Measurements from ENCODE around the gene NREP. TPM values are rescaled to one million over a fixed set of nuclear protein-coding genes. Genes with fewer than 3 reads are reported as not detected.

NREP gene
- total RNA-seq, 1 donor from 2014 or later = 756 TPM

DNA sequence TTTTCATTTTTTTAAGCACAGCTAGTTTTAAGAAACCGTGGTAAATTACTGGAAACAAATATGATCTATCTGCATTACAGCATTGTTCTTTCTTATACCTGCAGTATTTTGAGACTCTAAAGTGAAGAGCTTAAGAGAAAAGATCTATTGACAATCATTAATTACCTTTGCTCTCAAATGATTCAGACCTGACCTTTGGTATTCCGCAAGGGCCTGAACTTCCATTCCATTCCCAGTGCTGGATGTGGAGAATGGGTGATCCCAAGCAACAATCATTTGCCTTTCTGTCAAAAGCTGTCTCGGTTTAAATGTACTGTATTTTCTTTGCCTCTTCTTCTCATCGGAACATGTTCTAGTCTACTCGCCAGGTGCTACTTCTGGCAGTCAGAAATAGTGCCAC lies 18.9 kb downstream of the NREP start:
- no peak for DNase-seq (ENCODE audit: low spot score in 2 of 2, unreplicated experiment in 2 of 2)
- H3K27ac Mint-ChIP-seq = peak overlapping the region; percentile 86
- peaks cover 18% of the 10 kb centered on the region for H3K36me3 Mint-ChIP-seq
- no peak for TF ChIP-seq CTCF (IDR thresholded peaks at IDR 0.05; ENCODE audit: unreplicated experiment)
- peaks cover 91% of the 10 kb centered on the region for H3K4me1 Mint-ChIP-seq
- no peaks in the 10 kb centered on the region for H3K27me3 Mint-ChIP-seq (ENCODE audit: low read depth)
- H3K9me3 Mint-ChIP-seq = no peaks in the 10 kb centered on the region
- H3K4me3 Mint-ChIP-seq = no peak overlapping the region

DNA sequence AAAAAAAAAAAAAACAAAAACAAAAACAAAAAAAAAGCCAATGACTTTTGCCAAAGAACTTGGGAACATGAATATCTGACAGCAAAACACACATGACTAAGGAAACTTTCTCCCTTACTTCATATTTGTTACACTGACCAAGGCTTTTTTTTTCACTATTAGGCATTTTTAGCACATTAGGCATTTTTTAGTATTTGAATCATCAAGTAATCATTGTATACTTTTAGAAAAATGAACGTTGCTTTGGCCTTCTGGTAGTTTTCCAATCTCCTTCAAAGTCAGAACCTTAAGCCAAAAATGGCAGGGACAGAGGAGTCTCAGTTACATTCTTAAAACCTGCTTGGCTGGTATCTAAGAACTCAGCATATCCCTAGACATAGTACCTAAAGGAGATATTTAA lies 19.3 kb downstream of the NREP start:
- DNase-seq (ENCODE audit: low spot score in 2 of 2, unreplicated experiment in 2 of 2) = no peak
- Mint-ChIP-seq H3K4me3 (no peak overlapping the region), H3K4me1 (peaks cover 90% of the 10 kb centered on the region)

GRCh38 chr5:111735583-111736270 lies 21.3 kb downstream of the NREP start:
- Mint-ChIP-seq H3K4me3 (no peak overlapping the region), H3K36me3 (peaks cover 33% of the 10 kb centered on the region), H3K9me3 (no peaks in the 10 kb centered on the region), H3K27me3 (ENCODE audit: low read depth) (no peaks in the 10 kb centered on the region), H3K27ac (peak overlapping the region; percentile 79), H3K4me1 (peaks cover 72% of the 10 kb centered on the region)
- no peak for TF ChIP-seq CTCF (IDR thresholded peaks at IDR 0.05; ENCODE audit: unreplicated experiment)
- DNase-seq (ENCODE audit: low spot score in 2 of 2, unreplicated experiment in 2 of 2) = no peak

More for the DNA sequence above, 19.3 kb downstream of the NREP start:
- Mint-ChIP-seq H3K9me3 (no peaks in the 10 kb centered on the region), H3K36me3 (peaks cover 22% of the 10 kb centered on the region), H3K27ac (peak overlapping the region; percentile 86), H3K27me3 (ENCODE audit: low read depth) (no peaks in the 10 kb centered on the region)
- no peak for TF ChIP-seq CTCF (IDR thresholded peaks at IDR 0.05; ENCODE audit: unreplicated experiment)

- TF ChIP-seq CTCF (IDR thresholded peaks at IDR 0.05; ENCODE audit: unreplicated experiment) = no peak
- Mint-ChIP-seq H3K9me3 (no peaks in the 10 kb centered on the region), H3K4me1 (peaks cover 64% of the 10 kb centered on the region), H3K36me3 (peaks cover 44% of the 10 kb centered on the region), H3K4me3 (no peak overlapping the region), H3K27ac (peak overlapping the region; percentile 83), H3K27me3 (ENCODE audit: low read depth) (no peaks in the 10 kb centered on the region)
- no peak for DNase-seq (ENCODE audit: low spot score in 2 of 2, unreplicated experiment in 2 of 2)
These were observed 22.4 kb downstream of the NREP start for GRCh38 chr5:111734597-111734996.

GRCh38 chr5:111734013-111734412 lies 23.0 kb downstream of the NREP start:
- Mint-ChIP-seq H3K4me3 (no peak overlapping the region), H3K36me3 (peaks cover 48% of the 10 kb centered on the region), H3K4me1 (peaks cover 58% of the 10 kb centered on the region), H3K27ac (peak overlapping the region; percentile 83), H3K9me3 (no peaks in the 10 kb centered on the region), H3K27me3 (ENCODE audit: low read depth) (no peaks in the 10 kb centered on the region)
- no peak for TF ChIP-seq CTCF (IDR thresholded peaks at IDR 0.05; ENCODE audit: unreplicated experiment)
- no peak for DNase-seq (ENCODE audit: low spot score in 2 of 2, unreplicated experiment in 2 of 2)
